ENCODE data around the gene MTMR11. TPM values are rescaled to one million over a fixed set of nuclear protein-coding genes. Genes with fewer than 3 reads are reported as not detected.
A peak's percentile ranks its signal among the peaks of the same experiment; 100 is the strongest.

Gene MTMR11
- total and polyA plus RNA-seq, 10 of the 15 experiments (the other 5 are each of a cell fraction or from before 2014, with no cell fraction given): 0.35 to 1.1 (median 0.73) TPM

DNA sequence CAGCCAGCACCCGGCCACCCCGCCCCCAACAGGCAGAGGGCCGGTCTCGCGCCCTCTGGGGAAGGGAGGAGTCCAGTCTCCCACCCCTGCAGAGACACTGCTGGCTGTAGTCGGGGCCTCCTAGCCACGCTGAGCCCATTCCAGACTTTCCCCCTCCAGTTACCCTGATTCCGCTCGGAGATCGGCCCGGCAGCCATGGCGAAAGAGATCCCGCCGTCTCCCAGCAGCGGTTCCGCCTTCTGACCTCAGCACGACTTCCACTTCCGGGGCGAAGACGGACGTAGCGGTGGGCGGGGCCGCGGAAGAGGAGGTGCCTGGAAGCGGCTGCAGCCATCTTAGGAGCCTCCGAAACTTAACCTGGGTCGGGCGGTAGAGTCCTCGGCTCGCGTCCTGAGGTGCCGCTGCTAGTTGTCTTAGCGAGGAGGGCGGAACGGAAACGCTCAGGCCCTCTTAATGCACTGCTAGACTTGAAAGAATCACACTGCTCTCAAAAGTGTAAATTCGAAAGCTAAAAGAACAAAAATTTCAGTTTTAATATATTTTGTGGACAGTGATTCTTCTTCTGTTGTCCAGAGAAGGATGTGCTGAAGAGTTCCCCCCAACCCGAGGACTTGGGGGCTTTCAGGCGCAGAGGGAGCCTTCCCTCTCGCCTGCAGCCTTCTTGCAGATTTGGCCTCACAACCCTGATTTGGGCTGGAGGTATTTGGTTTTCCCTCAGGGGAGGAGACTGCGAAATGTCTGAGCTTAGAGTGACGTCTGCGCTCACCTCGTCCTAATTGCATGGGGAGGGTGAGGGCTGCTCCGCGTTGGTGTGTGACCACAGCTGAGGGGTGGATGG lies 8.9 kb downstream of the MTMR11 start, which contains the start of gene SF3B4 (continued):
- TF ChIP-seq STAT1 (conservative IDR thresholded peaks at IDR 0.05) (no peak; the same call in 1 of the 2 replicates), JUNB (IDR thresholded peaks at IDR 0.05) (0 out of 2 replicates have a peak, but pooled peaks have one; percentile 9), RUNX3 (IDR thresholded peaks at IDR 0.05; ENCODE audit: low read length) (peak; percentile 70), TCF3 (IDR thresholded peaks at IDR 0.05; ENCODE audit: borderline replicate concordance, insufficient read depth, low read depth, low read length) (no peak; the same call in 1 of the 2 replicates), SIN3A (IDR thresholded peaks at IDR 0.05; ENCODE audit: low read depth, low read length) (peak; percentile 80), ETV6 (conservative IDR thresholded peaks at IDR 0.05 in 1 of 2, IDR thresholded peaks at IDR 0.05 in 1 of 2; ENCODE audit: borderline replicate concordance in 1 of 2, low read depth in 1 of 2) (no peak), SMAD1 (IDR thresholded peaks at IDR 0.05; ENCODE audit: low read depth, partially characterized antibody) (peak; percentile 85), SREBF1 (IDR thresholded peaks at IDR 0.05; ENCODE audit: low read length) (peak; percentile 68; the same call in 1 of the 2 replicates), POLR2AphosphoS5 (IDR thresholded peaks at IDR 0.05; ENCODE audit: low read length) (peak; percentile 98), BCL11A (IDR thresholded peaks at IDR 0.05; ENCODE audit: low read depth, low read length) (no peak), ZNF274 (IDR thresholded peaks at IDR 0.05; ENCODE audit: insufficient read depth, insufficient read length) (no peak), ZNF207 (IDR thresholded peaks at IDR 0.05; ENCODE audit: borderline replicate concordance) (no peak), FOXK2 (IDR thresholded peaks at IDR 0.05) (no peak)
- TF ChIP-seq, protein P1, sequence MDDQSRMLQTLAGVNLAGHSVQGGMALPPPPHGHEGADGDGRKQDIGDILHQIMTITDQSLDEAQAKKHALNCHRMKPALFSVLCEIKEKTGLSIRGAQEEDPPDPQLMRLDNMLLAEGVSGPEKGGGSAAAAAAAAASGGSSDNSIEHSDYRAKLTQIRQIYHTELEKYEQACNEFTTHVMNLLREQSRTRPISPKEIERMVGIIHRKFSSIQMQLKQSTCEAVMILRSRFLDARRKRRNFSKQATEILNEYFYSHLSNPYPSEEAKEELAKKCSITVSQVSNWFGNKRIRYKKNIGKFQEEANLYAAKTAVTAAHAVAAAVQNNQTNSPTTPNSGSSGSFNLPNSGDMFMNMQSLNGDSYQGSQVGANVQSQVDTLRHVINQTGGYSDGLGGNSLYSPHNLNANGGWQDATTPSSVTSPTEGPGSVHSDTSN (IDR thresholded peaks at IDR 0.05; ENCODE audit: insufficient replicate concordance, low read depth, low read length): peak; percentile 61
- TF ChIP-seq, protein P2, sequence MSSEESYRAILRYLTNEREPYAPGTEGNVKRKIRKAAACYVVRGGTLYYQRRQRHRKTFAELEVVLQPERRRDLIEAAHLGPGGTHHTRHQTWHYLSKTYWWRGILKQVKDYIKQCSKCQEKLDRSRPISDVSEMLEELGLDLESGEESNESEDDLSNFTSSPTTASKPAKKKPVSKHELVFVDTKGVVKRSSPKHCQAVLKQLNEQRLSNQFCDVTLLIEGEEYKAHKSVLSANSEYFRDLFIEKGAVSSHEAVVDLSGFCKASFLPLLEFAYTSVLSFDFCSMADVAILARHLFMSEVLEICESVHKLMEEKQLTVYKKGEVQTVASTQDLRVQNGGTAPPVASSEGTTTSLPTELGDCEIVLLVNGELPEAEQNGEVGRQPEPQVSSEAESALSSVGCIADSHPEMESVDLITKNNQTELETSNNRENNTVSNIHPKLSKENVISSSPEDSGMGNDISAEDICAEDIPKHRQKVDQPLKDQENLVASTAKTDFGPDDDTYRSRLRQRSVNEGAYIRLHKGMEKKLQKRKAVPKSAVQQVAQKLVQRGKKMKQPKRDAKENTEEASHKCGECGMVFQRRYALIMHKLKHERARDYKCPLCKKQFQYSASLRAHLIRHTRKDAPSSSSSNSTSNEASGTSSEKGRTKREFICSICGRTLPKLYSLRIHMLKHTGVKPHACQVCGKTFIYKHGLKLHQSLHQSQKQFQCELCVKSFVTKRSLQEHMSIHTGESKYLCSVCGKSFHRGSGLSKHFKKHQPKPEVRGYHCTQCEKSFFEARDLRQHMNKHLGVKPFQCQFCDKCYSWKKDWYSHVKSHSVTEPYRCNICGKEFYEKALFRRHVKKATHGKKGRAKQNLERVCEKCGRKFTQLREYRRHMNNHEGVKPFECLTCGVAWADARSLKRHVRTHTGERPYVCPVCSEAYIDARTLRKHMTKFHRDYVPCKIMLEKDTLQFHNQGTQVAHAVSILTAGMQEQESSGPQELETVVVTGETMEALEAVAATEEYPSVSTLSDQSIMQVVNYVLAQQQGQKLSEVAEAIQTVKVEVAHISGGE (CRISPR knock-in tag; IDR thresholded peaks at IDR 0.05): no peak
- TF ChIP-seq, protein P3, sequence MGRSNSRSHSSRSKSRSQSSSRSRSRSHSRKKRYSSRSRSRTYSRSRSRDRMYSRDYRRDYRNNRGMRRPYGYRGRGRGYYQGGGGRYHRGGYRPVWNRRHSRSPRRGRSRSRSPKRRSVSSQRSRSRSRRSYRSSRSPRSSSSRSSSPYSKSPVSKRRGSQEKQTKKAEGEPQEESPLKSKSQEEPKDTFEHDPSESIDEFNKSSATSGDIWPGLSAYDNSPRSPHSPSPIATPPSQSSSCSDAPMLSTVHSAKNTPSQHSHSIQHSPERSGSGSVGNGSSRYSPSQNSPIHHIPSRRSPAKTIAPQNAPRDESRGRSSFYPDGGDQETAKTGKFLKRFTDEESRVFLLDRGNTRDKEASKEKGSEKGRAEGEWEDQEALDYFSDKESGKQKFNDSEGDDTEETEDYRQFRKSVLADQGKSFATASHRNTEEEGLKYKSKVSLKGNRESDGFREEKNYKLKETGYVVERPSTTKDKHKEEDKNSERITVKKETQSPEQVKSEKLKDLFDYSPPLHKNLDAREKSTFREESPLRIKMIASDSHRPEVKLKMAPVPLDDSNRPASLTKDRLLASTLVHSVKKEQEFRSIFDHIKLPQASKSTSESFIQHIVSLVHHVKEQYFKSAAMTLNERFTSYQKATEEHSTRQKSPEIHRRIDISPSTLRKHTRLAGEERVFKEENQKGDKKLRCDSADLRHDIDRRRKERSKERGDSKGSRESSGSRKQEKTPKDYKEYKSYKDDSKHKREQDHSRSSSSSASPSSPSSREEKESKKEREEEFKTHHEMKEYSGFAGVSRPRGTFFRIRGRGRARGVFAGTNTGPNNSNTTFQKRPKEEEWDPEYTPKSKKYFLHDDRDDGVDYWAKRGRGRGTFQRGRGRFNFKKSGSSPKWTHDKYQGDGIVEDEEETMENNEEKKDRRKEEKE (IDR thresholded peaks at IDR 0.05): no peak
- TF ChIP-seq, protein P4, sequence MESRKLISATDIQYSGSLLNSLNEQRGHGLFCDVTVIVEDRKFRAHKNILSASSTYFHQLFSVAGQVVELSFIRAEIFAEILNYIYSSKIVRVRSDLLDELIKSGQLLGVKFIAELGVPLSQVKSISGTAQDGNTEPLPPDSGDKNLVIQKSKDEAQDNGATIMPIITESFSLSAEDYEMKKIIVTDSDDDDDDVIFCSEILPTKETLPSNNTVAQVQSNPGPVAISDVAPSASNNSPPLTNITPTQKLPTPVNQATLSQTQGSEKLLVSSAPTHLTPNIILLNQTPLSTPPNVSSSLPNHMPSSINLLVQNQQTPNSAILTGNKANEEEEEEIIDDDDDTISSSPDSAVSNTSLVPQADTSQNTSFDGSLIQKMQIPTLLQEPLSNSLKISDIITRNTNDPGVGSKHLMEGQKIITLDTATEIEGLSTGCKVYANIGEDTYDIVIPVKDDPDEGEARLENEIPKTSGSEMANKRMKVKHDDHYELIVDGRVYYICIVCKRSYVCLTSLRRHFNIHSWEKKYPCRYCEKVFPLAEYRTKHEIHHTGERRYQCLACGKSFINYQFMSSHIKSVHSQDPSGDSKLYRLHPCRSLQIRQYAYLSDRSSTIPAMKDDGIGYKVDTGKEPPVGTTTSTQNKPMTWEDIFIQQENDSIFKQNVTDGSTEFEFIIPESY (IDR thresholded peaks at IDR 0.05): no peak
- TF ChIP-seq, protein P5, sequence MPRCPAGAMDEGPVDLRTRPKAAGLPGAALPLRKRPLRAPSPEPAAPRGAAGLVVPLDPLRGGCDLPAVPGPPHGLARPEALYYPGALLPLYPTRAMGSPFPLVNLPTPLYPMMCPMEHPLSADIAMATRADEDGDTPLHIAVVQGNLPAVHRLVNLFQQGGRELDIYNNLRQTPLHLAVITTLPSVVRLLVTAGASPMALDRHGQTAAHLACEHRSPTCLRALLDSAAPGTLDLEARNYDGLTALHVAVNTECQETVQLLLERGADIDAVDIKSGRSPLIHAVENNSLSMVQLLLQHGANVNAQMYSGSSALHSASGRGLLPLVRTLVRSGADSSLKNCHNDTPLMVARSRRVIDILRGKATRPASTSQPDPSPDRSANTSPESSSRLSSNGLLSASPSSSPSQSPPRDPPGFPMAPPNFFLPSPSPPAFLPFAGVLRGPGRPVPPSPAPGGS (IDR thresholded peaks at IDR 0.05; ENCODE audit: borderline replicate concordance, insufficient read depth, low read depth, low read length, poor library complexity, severe bottlenecking): no peak

All from GM12878 (cell line).